Activated T-cell treated with anti-CD3 and anti-CD28 coated beads, Interleukin-2, amount 50 U/mL, for 24 hours (primary cell): Measurements from ENCODE around the gene POU4F1.

Experiments used
- DNase-seq: peaks from one replicate; pipeline ENCODE4 v3.0.0-alpha.2; 2020
- H3K27ac Mint-ChIP-seq: 2 replicates; pipeline ENCODE4 v1.8.0; 2020; ENCODE audit warnings: mild to moderate bottlenecking, mixed read lengths
- H3K27me3 Mint-ChIP-seq: 2 replicates; pipeline ENCODE4 v1.8.0; 2020; ENCODE audit warnings: mixed read lengths
- H3K36me3 Mint-ChIP-seq: 2 replicates; pipeline ENCODE4 v1.8.0; 2020; ENCODE audit warnings: low read depth, mixed read lengths
- H3K4me1 Mint-ChIP-seq: 2 replicates; pipeline ENCODE4 v1.8.0; 2020; ENCODE audit warnings: low read depth, mixed read lengths
- H3K4me3 Mint-ChIP-seq: 2 replicates; pipeline ENCODE4 v1.8.0; 2020; ENCODE audit warnings: mild to moderate bottlenecking, moderate library complexity, mixed read lengths
- H3K9me3 Mint-ChIP-seq: 2 replicates; pipeline ENCODE4 v1.8.0; 2020; ENCODE audit warnings: mixed read lengths

POU4F1 gene

DNA sequence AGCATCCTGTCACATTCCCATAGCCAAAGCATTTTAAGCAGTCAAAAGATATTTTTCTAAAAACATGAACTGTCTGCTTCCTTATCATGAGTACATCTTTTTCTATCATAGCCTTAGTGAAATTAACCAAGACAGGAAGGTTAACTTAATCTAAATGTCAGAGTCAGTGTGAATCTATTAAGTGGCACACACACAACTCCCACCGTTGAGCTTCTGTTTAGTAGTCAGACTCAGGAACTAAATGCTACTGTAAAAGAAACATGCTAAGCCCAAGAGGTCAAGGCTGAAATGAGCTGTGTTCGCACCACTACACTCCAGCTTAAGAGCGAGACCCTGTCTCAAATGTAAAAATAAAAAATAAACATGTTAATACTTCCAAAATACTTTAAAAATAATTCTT lies 7.7 kb upstream of the POU4F1 start:
- Mint-ChIP-seq H3K27me3 (peaks cover 59% of the 10 kb centered on the region), H3K4me3 (no peak overlapping the region), H3K36me3 (peaks cover 25% of the 10 kb centered on the region), H3K4me1 (peaks cover 32% of the 10 kb centered on the region), H3K9me3 (no peaks in the 10 kb centered on the region), H3K27ac (no peak overlapping the region)
- DNase-seq = no peak

DNA sequence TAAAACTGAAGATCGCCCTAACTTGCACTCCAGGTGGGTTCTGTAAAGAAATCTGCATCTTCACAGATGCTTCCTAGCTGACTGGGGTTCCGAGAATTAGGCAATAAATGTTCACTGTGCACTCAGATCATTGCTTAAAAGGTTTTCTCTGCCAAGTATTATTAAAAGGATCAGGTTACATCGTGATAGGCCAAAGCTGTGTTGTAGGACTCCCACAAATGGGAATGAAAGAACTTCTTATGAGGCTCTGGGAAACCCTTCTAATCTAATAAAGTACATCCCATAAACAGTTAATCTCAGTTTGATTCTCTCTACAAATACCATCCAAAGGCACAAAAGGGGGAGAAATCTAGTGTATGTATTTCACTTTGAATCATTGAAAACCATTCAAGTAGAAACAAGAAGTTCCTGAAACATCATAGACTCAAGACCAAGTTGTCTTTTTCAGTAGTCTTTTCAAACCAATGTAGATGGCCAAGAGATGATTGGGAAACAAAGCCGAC lies 7.1 kb upstream of the POU4F1 start:
- no peak overlapping the region for H3K4me3 Mint-ChIP-seq
- H3K9me3 Mint-ChIP-seq = no peaks in the 10 kb centered on the region
- H3K27me3 Mint-ChIP-seq = peaks cover 65% of the 10 kb centered on the region
- H3K36me3 Mint-ChIP-seq = peaks cover 19% of the 10 kb centered on the region
- no peak for DNase-seq
- H3K4me1 Mint-ChIP-seq = peaks cover 32% of the 10 kb centered on the region
- no peak overlapping the region for H3K27ac Mint-ChIP-seq

DNA sequence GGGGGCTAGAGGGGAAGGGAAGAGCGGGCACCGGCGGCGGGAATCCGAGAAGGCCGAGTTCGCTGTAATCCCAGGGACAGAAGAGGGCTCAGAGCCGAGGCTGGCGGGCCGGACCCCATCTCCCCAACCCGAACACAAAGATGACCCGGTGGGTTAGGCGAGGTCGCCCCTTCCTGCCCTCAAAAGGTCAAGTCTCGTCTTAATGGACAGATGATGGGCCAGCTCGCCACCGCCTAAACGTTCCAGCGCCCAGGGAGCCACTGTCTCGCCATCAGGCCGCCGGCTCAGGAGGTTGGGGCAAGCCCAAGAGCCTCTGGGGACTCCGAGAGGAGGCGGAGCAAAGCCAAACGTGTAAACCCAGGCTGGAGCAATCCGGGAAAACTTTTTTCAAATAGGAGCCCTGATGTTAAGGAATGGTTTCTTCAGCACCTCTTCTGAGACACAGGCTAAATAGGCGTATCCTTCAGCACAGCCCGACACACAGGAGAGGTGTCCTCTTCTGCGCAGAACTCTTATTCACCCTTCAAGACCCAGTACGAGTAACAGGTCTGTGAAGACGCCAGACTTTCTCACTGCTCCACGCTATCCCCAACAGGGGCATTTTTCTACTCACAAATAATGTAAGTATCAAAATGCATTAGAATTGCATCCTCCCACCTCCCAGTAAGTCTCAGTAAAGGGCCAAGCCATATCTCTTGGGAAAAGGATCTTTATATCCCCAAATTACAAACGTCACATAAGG lies 6.3 kb upstream of the POU4F1 start:
- Mint-ChIP-seq H3K4me3 (peak overlapping the region; percentile 67), H3K4me1 (peaks cover 35% of the 10 kb centered on the region), H3K9me3 (no peaks in the 10 kb centered on the region), H3K36me3 (peaks cover 11% of the 10 kb centered on the region), H3K27me3 (peaks cover 73% of the 10 kb centered on the region), H3K27ac (no peak overlapping the region)
- no peak for DNase-seq

DNA sequence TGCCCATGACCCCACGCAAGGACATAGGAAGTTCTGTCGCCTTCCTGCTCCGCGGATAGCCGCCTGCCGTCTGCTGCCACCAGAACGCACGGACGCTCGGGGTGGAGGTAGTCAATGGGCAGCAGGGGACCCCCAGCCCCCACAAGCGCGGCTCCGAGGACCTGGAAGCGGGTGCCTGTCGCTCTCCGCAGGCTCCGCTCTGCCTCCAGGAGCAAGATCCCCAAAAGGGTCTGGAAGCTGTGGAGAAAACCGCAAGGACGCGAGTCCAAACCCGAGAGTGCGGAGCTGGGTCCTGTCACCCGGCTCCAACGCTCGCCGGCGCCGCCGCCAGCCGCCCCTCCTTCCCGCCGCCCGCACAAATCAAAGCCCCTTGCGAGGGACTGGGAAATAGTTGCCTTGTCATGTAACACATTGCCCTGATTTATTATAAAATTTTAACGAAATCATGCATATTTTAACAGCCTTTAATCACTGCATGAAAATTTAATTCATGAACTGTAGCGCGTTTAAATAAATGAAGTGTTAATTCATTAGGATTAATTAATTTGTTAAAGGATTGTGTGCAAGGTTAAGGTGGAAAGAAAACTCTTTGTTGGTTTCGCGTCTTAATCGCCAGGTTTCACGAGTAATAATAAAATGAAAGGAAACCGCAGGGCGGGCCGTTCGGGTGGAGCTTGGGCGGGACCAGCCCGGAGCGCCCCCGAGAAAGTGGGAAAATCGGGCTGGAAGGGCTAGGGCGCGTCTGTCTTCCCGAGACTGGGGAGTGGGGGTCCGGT lies 5.5 kb upstream of the POU4F1 start:
- Mint-ChIP-seq H3K4me3 (peak overlapping the region; percentile 67), H3K27ac (no peak overlapping the region)

DNA sequence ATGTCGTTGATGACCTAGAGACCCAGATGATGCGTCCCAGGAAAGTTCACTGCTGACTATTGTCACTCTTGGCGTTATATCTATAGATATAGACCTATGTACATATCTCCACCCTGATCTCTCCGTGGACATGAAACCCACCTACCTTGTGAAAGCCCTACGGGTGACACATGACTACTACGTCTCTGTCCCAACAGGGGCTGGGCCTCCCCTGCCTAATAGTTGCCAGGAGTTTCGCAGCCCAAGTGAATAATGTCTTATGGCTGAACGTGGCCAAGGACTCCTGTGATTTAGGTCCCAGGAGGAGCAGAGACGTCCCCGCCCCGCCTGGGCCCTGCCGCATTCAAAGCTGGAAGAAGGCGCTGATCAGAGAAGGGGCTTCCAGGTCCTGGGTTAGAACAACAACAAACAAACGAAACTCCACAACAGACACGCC lies 4.9 kb upstream of the POU4F1 start:
- peaks cover under 1% of the 10 kb centered on the region for H3K36me3 Mint-ChIP-seq
- no peak for DNase-seq
- H3K9me3 Mint-ChIP-seq = no peaks in the 10 kb centered on the region
- H3K27me3 Mint-ChIP-seq = peaks cover 87% of the 10 kb centered on the region
- H3K4me1 Mint-ChIP-seq = peaks cover 45% of the 10 kb centered on the region
- H3K4me3 Mint-ChIP-seq = peak overlapping the region; percentile 67
- H3K27ac Mint-ChIP-seq = no peak overlapping the region

More for the DNA sequence above, 5.5 kb upstream of the POU4F1 start:
- DNase-seq = no peak
- Mint-ChIP-seq H3K36me3 (peaks cover 4% of the 10 kb centered on the region), H3K9me3 (no peaks in the 10 kb centered on the region), H3K4me1 (peaks cover 40% of the 10 kb centered on the region), H3K27me3 (peaks cover 81% of the 10 kb centered on the region)

DNA sequence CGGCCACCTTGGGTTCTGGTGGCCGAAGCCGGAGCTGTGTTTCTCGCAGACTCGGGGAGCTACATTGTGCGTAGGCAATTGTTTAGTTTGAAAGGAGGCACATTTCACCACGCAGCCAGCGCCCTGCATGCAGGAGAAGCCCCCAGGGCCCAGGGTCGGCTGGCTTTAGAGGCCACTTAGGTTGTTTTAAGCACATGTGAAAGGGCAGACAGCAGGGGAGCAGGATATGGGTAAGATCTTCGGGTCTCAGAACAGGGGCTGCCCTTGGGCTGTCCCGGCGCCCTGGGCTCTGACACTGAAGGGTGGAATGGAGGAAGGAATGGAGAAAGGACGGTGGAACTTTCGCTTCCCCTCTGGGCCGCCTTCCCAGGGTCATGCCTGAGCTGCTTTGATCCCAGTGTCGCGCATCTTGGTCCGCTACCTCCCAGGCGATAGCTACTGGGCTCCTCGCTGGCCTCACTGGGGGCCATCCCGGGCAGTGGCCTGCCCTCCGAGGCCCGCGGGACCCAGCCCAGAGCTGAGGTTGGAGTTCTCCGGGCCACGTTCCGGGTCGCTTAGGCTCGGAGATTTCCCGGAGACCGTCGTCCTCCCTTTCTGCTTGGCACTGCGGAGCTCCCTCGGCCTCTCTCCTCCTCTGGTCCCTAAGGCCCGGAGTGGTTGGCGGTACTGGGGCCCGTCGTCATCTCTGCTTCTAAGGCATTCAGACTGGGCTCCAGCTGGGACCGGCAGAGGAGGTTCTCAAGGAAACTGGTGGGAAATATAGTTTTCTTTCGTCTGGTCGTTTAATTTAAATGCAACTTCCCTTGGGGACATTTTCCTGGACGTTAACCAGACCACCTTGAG lies 4.3 kb upstream of the POU4F1 start:
- peaks cover 90% of the 10 kb centered on the region for H3K27me3 Mint-ChIP-seq

DNA sequence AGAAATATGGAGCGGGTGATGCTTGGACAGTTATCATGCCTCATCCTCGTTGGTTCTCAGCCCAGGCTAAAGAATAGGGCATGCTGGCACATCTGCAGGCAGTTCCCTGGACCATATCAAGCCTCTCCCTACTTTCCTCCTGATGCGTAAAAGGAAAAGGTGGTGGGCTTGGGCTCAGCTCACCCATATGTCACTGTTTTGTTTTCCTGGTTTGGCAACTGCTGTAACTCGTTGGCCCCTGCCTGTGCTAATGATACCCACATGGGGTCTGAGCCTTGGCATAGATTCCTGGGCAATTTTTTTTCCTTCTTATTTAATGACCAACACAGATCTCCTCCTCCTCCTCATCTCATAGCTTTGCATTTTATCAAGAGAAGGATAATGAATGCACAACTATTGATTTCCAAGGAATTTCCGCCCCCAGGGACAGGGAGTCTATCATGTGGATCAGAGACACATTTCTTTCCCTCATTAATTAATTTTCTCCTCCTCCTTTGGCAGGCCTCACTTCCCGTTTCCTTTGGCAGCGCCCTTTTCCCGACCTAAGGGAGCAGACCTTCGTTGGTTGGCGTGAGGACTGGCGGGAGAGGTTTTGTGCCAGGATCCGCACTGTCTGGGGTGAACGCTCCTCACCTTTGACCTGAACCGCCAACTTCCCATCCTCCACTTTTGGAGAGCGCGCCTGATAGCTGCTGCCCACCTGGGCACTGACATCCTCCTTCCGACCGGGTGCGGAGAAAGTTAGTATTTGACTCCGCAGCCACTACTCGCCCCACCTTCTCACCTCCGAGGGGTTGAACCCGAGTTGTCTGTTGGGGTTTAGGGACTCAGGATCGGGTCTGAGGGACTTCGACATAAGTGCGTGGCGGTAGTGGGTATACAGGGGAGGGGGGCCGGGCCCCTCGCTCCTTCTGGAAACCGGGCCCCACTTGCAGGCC lies 3.4 kb upstream of the POU4F1 start:
- Mint-ChIP-seq H3K9me3 (no peaks in the 10 kb centered on the region), H3K4me1 (peaks cover 53% of the 10 kb centered on the region), H3K36me3 (no peaks in the 10 kb centered on the region), H3K27ac (no peak overlapping the region), H3K4me3 (no peak overlapping the region), H3K27me3 (peaks cover 91% of the 10 kb centered on the region)
- DNase-seq = no peak

More for the DNA sequence above, 4.3 kb upstream of the POU4F1 start:
- no peak for DNase-seq
- Mint-ChIP-seq H3K27ac (no peak overlapping the region), H3K4me3 (peak overlapping the region; percentile 67), H3K9me3 (no peaks in the 10 kb centered on the region), H3K36me3 (no peaks in the 10 kb centered on the region), H3K4me1 (peaks cover 48% of the 10 kb centered on the region)

DNA sequence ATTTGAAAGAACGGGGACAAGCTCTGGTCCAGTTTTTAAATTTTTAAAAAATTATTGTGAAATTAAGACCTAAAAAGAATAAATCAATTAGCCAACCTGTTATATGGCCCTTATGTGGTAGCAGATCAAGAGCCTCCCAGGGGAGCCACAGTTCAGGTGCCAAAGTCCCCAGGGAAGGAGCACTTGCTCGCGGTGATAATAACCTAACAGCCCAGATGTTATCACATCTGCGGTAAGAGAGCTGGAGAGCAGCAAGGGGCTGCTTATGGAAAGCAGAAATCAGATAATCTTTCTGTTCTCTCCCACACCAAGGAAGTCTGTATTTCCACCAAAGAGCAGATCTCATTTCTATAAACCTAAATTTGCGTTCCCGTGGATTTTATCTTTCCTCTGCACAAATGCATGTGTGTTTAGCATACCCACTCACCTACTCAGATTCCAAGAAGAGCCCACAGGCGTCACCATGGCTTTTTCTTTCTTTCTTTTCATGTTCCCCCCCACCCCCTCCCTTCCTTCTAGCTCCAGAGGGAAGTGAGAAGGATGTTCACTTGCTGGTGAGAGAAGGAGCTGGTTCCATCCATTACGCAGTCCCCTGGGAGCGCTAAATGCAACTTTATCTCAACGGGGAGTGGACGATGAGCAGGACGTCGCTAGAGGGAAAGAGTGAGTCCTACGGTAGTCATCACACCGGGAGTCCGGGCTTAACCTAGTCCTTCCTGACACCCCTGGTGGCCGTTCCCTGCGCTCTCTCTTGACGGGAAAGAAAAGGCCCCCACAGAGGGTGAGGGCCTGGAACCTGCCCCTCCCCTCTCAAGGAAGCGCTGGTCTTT lies 1.6 kb upstream of the POU4F1 start:
- H3K27me3 Mint-ChIP-seq = peaks cover 92% of the 10 kb centered on the region
- peaks cover 56% of the 10 kb centered on the region for H3K4me1 Mint-ChIP-seq
- H3K36me3 Mint-ChIP-seq = no peaks in the 10 kb centered on the region
- no peak overlapping the region for H3K27ac Mint-ChIP-seq
- H3K9me3 Mint-ChIP-seq = no peaks in the 10 kb centered on the region
- DNase-seq = no peak
- no peak overlapping the region for H3K4me3 Mint-ChIP-seq

DNA sequence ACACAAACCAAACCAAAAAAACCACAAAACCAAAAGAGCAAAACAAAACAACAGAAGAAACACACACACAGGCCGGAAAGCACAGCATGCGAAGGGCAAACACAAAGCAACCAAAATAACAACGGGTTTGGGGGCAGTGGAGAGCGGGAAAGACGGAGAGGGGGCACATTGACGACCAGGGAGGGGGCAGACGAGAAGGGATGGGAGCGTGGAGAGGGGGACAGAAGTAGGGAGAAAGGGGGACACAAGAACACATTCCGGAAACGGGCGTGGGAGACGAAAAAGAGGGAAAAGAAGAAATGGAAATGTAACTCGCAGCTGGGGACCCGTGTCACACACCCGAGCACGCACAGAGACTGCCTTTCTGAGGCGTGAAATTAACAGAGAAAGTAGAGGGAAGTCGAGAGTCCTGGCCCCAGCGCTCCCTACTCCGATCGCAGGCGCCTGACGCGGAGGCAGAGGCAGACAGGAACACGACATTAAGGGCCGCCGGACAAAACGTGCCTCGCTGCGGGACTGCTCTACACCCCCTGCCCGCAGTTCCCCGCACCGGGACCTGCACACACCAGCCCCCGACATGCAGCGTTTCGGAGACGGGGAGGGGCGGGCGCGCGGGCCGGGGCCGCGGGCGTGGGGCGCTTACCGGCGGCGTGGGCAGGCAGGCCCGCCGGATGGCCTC lies 652 bp downstream of the POU4F1 start:
- H3K4me3 Mint-ChIP-seq = peak overlapping the region; percentile 73
- H3K27ac Mint-ChIP-seq = peak overlapping the region; percentile 85
- peak; percentile 54 for DNase-seq
- H3K27me3 Mint-ChIP-seq = peaks cover 90% of the 10 kb centered on the region
- peaks cover 2% of the 10 kb centered on the region for H3K9me3 Mint-ChIP-seq
- H3K4me1 Mint-ChIP-seq = peaks cover 41% of the 10 kb centered on the region
- H3K36me3 Mint-ChIP-seq = no peaks in the 10 kb centered on the region

DNA sequence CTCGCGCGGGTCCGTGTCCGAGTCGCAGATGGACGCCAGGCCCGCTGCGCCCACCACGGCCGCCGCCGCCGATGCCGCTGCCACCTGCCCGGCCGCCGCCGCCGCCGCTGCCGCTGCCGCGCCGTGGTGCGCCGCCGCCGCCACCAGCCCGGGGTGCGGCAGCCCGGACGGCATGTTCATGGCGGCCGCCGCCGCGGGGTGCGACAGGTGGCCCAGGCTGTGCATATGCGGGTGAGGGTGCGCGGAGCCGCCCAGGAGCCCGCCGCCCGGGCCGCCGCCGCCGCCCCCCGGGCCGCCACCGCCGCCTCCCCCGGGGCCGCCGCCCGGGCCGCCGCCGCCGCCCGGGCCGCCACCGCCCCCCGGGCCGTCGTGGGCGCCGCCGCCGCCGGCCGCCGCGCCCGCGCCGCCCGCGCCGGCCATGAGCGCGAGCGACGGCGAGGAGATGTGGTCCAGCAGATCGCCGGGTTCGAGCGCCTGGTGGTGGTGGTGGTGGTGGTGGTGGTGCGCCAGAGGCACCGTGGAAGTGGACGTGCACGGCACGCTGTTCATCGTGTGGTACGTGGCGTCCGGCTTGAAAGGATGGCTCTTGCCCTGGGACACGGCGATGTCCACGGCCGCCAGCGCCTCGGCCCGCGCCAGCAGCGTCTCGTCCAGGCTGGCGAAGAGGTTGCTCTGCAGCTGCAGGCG lies 1.3 kb downstream of the POU4F1 start:
- Mint-ChIP-seq H3K4me3 (peak overlapping the region; percentile 73), H3K4me1 (peaks cover 39% of the 10 kb centered on the region), H3K27ac (peak overlapping the region; percentile 85), H3K9me3 (peaks cover 2% of the 10 kb centered on the region), H3K27me3 (peaks cover 90% of the 10 kb centered on the region), H3K36me3 (no peaks in the 10 kb centered on the region)
- no peak for DNase-seq

DNA sequence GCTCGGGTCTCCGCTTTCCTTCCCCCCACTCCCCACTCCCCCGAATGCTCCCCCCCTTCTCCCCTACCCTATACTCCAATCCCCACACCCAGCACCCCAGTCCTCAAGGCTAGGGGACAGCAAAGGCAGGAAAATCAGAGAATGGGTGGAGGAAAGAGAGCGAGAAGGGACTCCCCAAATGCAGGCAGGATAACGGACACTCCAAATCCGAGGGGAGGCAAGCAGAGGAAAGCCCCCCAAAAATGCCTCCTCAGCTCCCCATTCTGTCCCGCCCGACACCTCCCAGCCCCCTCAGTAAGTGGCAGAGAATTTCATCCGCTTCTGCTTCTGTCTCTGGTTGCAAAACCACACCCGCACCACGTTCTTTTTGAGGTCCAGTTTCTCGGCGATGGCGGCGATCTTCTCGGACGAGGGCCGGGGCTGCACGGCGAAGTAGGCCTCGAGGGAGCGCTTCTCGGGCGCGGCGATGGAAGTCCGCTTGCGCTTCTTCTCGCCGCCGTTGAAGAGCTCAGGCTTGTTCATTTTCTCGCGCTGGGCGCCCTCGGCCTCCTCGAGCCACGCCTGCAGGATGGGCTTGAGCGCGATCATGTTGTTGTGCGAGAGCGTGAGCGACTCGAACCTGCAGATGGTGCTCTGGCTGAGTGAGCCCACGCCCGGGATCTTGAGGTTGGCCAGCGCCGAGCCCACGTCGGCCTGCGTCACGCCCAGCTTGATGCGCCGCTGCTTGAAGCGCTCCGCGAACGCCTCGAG lies 2.1 kb downstream of the POU4F1 start:
- H3K9me3 Mint-ChIP-seq = peaks cover 2% of the 10 kb centered on the region
- H3K4me1 Mint-ChIP-seq = peaks cover 36% of the 10 kb centered on the region
- H3K4me3 Mint-ChIP-seq = peak overlapping the region; percentile 35
- DNase-seq = peak; percentile 51
- peak overlapping the region; percentile 44 for H3K27ac Mint-ChIP-seq
- H3K27me3 Mint-ChIP-seq = peaks cover 90% of the 10 kb centered on the region
- no peaks in the 10 kb centered on the region for H3K36me3 Mint-ChIP-seq
